ENCODE data around the gene PLAAT1.

PLAAT1 gene

DNA sequence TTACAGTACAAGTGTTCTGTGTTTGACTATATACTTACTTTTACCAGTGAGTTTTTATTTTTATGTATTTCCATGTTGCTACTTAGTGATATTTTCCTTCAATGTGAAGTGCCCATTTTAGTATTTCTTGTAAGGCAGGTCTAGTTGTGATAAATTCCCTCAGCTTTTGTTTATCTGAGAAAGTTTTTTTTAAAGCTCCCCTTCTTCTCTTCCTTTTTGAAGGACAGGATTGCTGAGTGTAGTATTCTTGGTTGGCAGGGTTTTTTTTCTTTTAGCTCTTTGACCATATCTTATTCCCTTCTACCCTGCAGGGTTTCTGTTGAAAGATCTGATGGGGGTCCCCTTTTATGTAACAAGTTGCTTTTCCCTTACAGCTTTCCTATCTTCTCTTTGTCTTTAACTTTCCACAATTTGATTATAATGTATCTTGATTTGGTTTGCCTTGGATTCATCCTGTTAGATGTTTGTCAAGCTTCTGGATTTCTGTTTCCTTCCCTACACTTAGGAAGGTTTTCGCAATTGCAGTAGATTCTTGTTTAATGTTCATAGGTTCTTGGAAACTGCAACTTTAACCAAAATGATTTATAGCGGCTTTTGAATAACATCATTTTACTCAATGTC is 7.9 kb downstream of the PLAAT1 start:
- Histone ChIP-seq H3K36me3 (ENCODE audit: low read depth) (no peaks in the 10 kb centered on the region), H3K27ac (ENCODE audit: poor library complexity, severe bottlenecking) (no peak overlapping the region), H3K4me3 (ENCODE audit: severe bottlenecking) (no peak overlapping the region), H3K4me1 (ENCODE audit: insufficient read depth, poor library complexity, severe bottlenecking) (no peaks in the 10 kb centered on the region), H3K9me3 (ENCODE audit: severe bottlenecking) (peaks cover 6% of the 10 kb centered on the region), H3K27me3 (ENCODE audit: insufficient read depth, poor library complexity, severe bottlenecking) (no peaks in the 10 kb centered on the region)
- no peak for ATAC-seq (ENCODE audit: low read depth)
- TF ChIP-seq, protein P1, sequence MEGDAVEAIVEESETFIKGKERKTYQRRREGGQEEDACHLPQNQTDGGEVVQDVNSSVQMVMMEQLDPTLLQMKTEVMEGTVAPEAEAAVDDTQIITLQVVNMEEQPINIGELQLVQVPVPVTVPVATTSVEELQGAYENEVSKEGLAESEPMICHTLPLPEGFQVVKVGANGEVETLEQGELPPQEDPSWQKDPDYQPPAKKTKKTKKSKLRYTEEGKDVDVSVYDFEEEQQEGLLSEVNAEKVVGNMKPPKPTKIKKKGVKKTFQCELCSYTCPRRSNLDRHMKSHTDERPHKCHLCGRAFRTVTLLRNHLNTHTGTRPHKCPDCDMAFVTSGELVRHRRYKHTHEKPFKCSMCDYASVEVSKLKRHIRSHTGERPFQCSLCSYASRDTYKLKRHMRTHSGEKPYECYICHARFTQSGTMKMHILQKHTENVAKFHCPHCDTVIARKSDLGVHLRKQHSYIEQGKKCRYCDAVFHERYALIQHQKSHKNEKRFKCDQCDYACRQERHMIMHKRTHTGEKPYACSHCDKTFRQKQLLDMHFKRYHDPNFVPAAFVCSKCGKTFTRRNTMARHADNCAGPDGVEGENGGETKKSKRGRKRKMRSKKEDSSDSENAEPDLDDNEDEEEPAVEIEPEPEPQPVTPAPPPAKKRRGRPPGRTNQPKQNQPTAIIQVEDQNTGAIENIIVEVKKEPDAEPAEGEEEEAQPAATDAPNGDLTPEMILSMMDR (IDR thresholded peaks at IDR 0.05; ENCODE audit: poor library complexity, severe bottlenecking): no peak
- DNase-seq (ENCODE audit: low spot score): no peak

DNA sequence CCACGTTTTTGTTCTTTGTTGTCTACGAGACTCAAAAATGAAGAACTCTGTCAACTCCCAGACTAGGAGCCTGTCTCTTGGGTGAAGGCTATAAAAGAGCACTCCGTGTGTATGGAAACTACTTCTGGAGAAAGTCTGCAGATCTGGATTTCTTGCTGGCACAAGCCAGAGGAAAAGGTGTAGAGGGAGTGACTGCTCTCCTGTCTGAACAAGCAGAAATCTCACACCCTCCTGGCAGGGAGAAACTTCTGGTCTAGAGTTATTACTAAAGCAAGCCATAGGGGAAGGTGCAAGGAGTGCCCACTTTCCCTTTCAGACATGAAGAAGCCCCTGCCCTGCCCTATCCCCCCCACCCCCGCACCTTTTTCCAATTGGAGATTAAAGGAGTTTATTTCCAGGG is 9.5 kb downstream of the PLAAT1 start:
- H3K27ac ChIP-seq (ENCODE audit: poor library complexity, severe bottlenecking): no peak overlapping the region
- H3K27me3 ChIP-seq (ENCODE audit: insufficient read depth, poor library complexity, severe bottlenecking): peaks cover 4% of the 10 kb centered on the region
- TF ChIP-seq, protein P1 (IDR thresholded peaks at IDR 0.05; ENCODE audit: poor library complexity, severe bottlenecking): no peak
- H3K36me3 ChIP-seq (ENCODE audit: low read depth): no peaks in the 10 kb centered on the region
- ATAC-seq (ENCODE audit: low read depth): no peak
- H3K4me1 ChIP-seq (ENCODE audit: insufficient read depth, poor library complexity, severe bottlenecking): no peaks in the 10 kb centered on the region
- no peak for DNase-seq (ENCODE audit: low spot score)
- H3K9me3 ChIP-seq (ENCODE audit: severe bottlenecking): peaks cover 6% of the 10 kb centered on the region
- no peak overlapping the region for H3K4me3 ChIP-seq (ENCODE audit: severe bottlenecking)

DNA sequence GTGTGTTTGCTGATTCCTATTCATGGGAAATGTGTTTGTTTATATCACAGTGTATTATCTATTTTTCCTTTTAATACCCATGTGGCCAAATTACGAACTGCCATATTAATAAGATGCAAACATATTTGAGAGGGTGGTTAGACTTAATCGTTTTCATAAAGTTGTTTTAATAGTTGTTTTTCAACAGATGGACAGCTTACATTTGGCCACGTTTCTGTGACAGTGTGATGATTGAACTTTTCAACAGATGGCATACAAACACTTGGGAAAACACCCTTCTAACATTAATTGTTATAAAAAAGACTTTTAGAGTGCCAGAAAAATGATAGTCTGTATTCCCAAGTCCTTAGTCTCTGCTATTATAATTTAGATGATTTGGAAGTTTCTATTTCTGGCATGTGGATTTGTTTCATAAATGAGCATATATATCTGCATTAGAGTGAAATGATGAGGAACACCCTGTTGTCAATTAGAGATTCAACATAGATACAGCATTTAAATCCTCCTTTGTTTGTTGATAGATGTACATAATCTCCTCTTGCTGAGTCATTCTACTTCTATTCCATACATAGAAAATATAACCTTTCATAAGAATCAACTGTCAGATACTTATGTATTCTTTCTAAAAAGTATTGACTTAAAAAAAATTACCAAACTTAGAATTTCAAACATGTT is 13.1 kb downstream of the PLAAT1 start:
- Histone ChIP-seq H3K36me3 (ENCODE audit: low read depth) (no peaks in the 10 kb centered on the region), H3K27ac (ENCODE audit: poor library complexity, severe bottlenecking) (no peak overlapping the region), H3K27me3 (ENCODE audit: insufficient read depth, poor library complexity, severe bottlenecking) (peaks cover 4% of the 10 kb centered on the region), H3K4me3 (ENCODE audit: severe bottlenecking) (no peak overlapping the region), H3K4me1 (ENCODE audit: insufficient read depth, poor library complexity, severe bottlenecking) (no peaks in the 10 kb centered on the region), H3K9me3 (ENCODE audit: severe bottlenecking) (no peaks in the 10 kb centered on the region)
- no peak for DNase-seq (ENCODE audit: low spot score)
- ATAC-seq (ENCODE audit: low read depth): no peak
- TF ChIP-seq, protein P1 (IDR thresholded peaks at IDR 0.05; ENCODE audit: poor library complexity, severe bottlenecking): no peak

DNA sequence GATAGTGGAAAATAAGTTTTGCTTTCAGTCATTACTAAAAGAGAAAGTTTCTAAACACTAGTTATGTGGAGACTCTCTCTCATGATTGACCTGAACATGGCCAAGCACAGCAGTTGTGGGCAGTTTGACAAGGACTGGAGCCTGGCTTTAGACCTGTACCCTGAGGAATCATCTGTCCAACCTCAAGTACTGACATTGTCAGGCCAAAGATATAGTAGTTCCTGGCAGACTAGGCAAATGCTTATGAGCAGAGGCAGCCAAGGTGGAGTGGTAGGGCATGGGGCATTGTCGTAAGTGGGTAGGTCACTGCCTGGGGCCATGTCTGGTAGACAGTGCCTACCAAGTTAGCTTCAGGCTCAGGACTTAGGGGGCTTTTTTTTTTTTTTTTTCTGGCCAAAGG is 20.9 kb downstream of the PLAAT1 start:
- TF ChIP-seq, protein P1 (IDR thresholded peaks at IDR 0.05; ENCODE audit: poor library complexity, severe bottlenecking): no peak
- H3K9me3 ChIP-seq (ENCODE audit: severe bottlenecking): no peaks in the 10 kb centered on the region
- H3K36me3 ChIP-seq (ENCODE audit: low read depth): no peaks in the 10 kb centered on the region
- no peaks in the 10 kb centered on the region for H3K4me1 ChIP-seq (ENCODE audit: insufficient read depth, poor library complexity, severe bottlenecking)
- no peak overlapping the region for H3K4me3 ChIP-seq (ENCODE audit: severe bottlenecking)
- ATAC-seq (ENCODE audit: low read depth) (no peak), DNase-seq (ENCODE audit: low spot score) (no peak)
- H3K27me3 ChIP-seq (ENCODE audit: insufficient read depth, poor library complexity, severe bottlenecking): no peaks in the 10 kb centered on the region
- H3K27ac ChIP-seq (ENCODE audit: poor library complexity, severe bottlenecking): no peak overlapping the region

DNA sequence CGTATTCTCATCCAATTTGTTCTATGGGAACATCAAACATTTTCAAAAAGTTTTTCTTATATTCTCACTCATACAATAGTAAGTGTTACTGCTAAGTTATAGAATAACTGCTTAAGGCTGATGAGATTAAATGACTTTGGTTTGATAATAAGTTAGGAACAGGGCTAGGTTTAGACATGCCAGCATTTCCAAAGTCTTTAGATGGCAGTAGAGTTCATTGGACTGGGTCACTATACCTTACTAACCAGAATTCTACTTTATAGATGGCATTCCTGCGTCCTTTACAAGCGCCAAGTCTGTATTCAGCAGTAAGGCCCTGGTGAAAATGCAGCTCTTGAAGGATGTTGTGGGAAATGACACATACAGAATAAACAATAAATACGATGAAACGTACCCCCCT is 21.7 kb downstream of the PLAAT1 start:
- no peaks in the 10 kb centered on the region for H3K36me3 ChIP-seq (ENCODE audit: low read depth)
- ATAC-seq (ENCODE audit: low read depth): no peak; the same call in 2 of the 3 replicates
- H3K4me3 ChIP-seq (ENCODE audit: severe bottlenecking): no peak overlapping the region
- H3K27ac ChIP-seq (ENCODE audit: poor library complexity, severe bottlenecking): no peak overlapping the region
- DNase-seq (ENCODE audit: low spot score): no peak
- TF ChIP-seq, protein P1 (IDR thresholded peaks at IDR 0.05; ENCODE audit: poor library complexity, severe bottlenecking): no peak
- no peaks in the 10 kb centered on the region for H3K4me1 ChIP-seq (ENCODE audit: insufficient read depth, poor library complexity, severe bottlenecking)
- no peaks in the 10 kb centered on the region for H3K9me3 ChIP-seq (ENCODE audit: severe bottlenecking)
- no peaks in the 10 kb centered on the region for H3K27me3 ChIP-seq (ENCODE audit: insufficient read depth, poor library complexity, severe bottlenecking)
